GM18526 (cell line): Measurements from ENCODE around the gene LRRIQ1.

ENCODE experiments used
- POLR2A ChIP-seq: IDR thresholded peaks from 3 replicates; pipeline ENCODE4 v1.6.1; 2011; ENCODE audit not compliant: insufficient read length; ENCODE audit errors: extremely low read depth

LRRIQ1 gene

GRCh38 chr12:85130646-85131045, 94.5 kb downstream of the LRRIQ1 start:
- TF ChIP-seq POLR2A, result no peak

GRCh38 chr12:85138833-85139232, 102.7 kb downstream of the LRRIQ1 start:
- no peak for TF ChIP-seq POLR2A

GRCh38 chr12:85147331-85147730, 111.2 kb downstream of the LRRIQ1 start:
- no peak for TF ChIP-seq POLR2A

GRCh38 chr12:85152311-85152729, 116.2 kb downstream of the LRRIQ1 start:
- no peak for TF ChIP-seq POLR2A

- no peak for TF ChIP-seq POLR2A
Measured at GRCh38 chr12:85155791-85156190, 119.6 kb downstream of the LRRIQ1 start.

GRCh38 chr12:85156569-85156968, 120.4 kb downstream of the LRRIQ1 start:
- TF ChIP-seq POLR2A, result no peak

GRCh38 chr12:85157035-85157603, 121.0 kb downstream of the LRRIQ1 start:
- no peak for TF ChIP-seq POLR2A

- TF ChIP-seq POLR2A, result no peak
Measured at GRCh38 chr12:85163752-85164321, 127.7 kb downstream of the LRRIQ1 start.

- no peak for TF ChIP-seq POLR2A
Measured at GRCh38 chr12:85179680-85180270, 143.6 kb downstream of the LRRIQ1 start.

- no peak for TF ChIP-seq POLR2A
Measured at GRCh38 chr12:85182699-85183098, 146.5 kb downstream of the LRRIQ1 start.

- no peak for TF ChIP-seq POLR2A
Measured at GRCh38 chr12:85183855-85184254, 147.7 kb downstream of the LRRIQ1 start.

GRCh38 chr12:85186236-85186635, 150.1 kb downstream of the LRRIQ1 start:
- TF ChIP-seq POLR2A, result no peak

GRCh38 chr12:85188619-85189018, 152.5 kb downstream of the LRRIQ1 start:
- TF ChIP-seq POLR2A, result no peak

- TF ChIP-seq POLR2A, result no peak
Measured at GRCh38 chr12:85190728-85191127, 154.6 kb downstream of the LRRIQ1 start.

- TF ChIP-seq POLR2A, result no peak
Measured at GRCh38 chr12:85206543-85206942, 170.4 kb downstream of the LRRIQ1 start.

GRCh38 chr12:85225501-85225900, 189.3 kb downstream of the LRRIQ1 start:
- TF ChIP-seq POLR2A, result no peak

GRCh38 chr12:85237327-85237726, 201.2 kb downstream of the LRRIQ1 start:
- no peak for TF ChIP-seq POLR2A

GRCh38 chr12:85244561-85244960, 208.4 kb downstream of the LRRIQ1 start:
- no peak for TF ChIP-seq POLR2A

- TF ChIP-seq POLR2A, result no peak
Measured at GRCh38 chr12:85253853-85254252, 217.7 kb downstream of the LRRIQ1 start.
